K562 (cell line): Measurements from ENCODE around the gene CARM1. TPM values are rescaled to one million over a fixed set of nuclear protein-coding genes. Genes with fewer than 3 reads are reported as not detected.

Experiments used
- ARNT ChIP-seq, 2 experiments: fragments of 450-650 bp; IDR thresholded peaks; 2 replicates each; pipeline ENCODE4 v1.6.1; 2016; ENCODE audit warnings: mild to moderate bottlenecking in 1 of 2
- CBFA2T3 ChIP-seq: fragments of 450-650 bp; IDR thresholded peaks from 2 replicates; pipeline ENCODE4 v1.6.1; 2017
- CEBPG ChIP-seq, 3 experiments: fragments of 200-800 bp in 1 of 3; sonication (Bioruptor generic) in 1 of 3; sonication (generic) in 1 of 3; formaldehyde crosslinking in 1 of 3; IDR thresholded peaks in 2 of 3; conservative IDR thresholded peaks in 1 of 3; 2 replicates each; pipeline versions ENCODE4 v1.6.1 to v1.8.0; 2016 to 2022; ENCODE audit warnings: missing compliant biosample characterization in 2 of 3, missing genetic modification characterization in 2 of 3, mild to moderate bottlenecking in 1 of 3, missing genetic modification reagents in 1 of 3
- CHD2 ChIP-seq: IDR thresholded peaks from 2 replicates; pipeline ENCODE4 v1.6.1; 2011; ENCODE audit warnings: low read depth, low read length
- CREBBP ChIP-seq: IDR thresholded peaks from one replicate; pipeline ENCODE4 v1.6.1; 2012; ENCODE audit warnings: low read depth, mild to moderate bottlenecking, control low read depth, inconsistent platforms, low read length
- HDAC8 ChIP-seq: fragments of 450-650 bp; IDR thresholded peaks from 2 replicates; pipeline ENCODE4 v1.6.1; 2016; ENCODE audit warnings: mild to moderate bottlenecking, missing genetic modification characterization, moderate library complexity, missing compliant biosample characterization
- IFI16 ChIP-seq: fragments of 250-450 bp; sonication (Bioruptor Pico); IDR thresholded peaks from 2 replicates; pipeline ENCODE4 v2.1.2; 2022; ENCODE audit warnings: mild to moderate bottlenecking, inconsistent platforms
- NCOR1 ChIP-seq: fragments of 450-650 bp; IDR thresholded peaks from 2 replicates; pipeline ENCODE4 v1.6.1; 2016; ENCODE audit warnings: mild to moderate bottlenecking, moderate library complexity
- NFE2 ChIP-seq: IDR thresholded peaks from 2 replicates; pipeline ENCODE4 v1.6.1; 2014; ENCODE audit warnings: antibody characterized with exemption, low read depth
- NFE2L1 ChIP-seq: fragments of 450-650 bp; IDR thresholded peaks from 2 replicates; pipeline ENCODE4 v1.6.1; 2016; ENCODE audit warnings: missing genetic modification characterization, low read depth, mild to moderate bottlenecking, missing compliant biosample characterization, moderate library complexity, borderline replicate concordance
- TCF3 ChIP-seq: sonication (generic); formaldehyde crosslinking; IDR thresholded peaks from 2 replicates; pipeline ENCODE4 v1.4.0; 2020; ENCODE audit warnings: mild to moderate bottlenecking, missing genetic modification reagents
- ZBTB40 ChIP-seq, 2 experiments: fragments of 450-650 bp in 1 of 2; sonication (generic) in 1 of 2; formaldehyde crosslinking in 1 of 2; IDR thresholded peaks; 2 replicates each; pipeline versions ENCODE4 v1.7.1 to v1.9.0; 2016 to 2022; ENCODE audit warnings: inconsistent platforms in 1 of 2, mild to moderate bottlenecking in 1 of 2, missing genetic modification reagents in 1 of 2
- ZNF121 ChIP-seq: sonication (generic); formaldehyde crosslinking; conservative IDR thresholded peaks from 2 replicates; pipeline ENCODE4 v1.8.0; 2022; ENCODE audit warnings: missing genetic modification reagents
- ZNF354B ChIP-seq: fragments of 250-450 bp; sonication (Bioruptor Pico); IDR thresholded peaks from 2 replicates; pipeline ENCODE4 v1.4.0; 2020
- ZNF395 ChIP-seq: fragments of 200-800 bp; sonication (Bioruptor generic); IDR thresholded peaks from 2 replicates; pipeline ENCODE4 v1.6.1; 2017; ENCODE audit warnings: missing genetic modification characterization, missing compliant biosample characterization
- polyA plus RNA-seq, 8 experiments: library from polyadenylated mRNA; depleted of rRNA in 4 of 8; stranded (reverse) in 5 of 8; unstranded in 3 of 8; fragments of >200 nt; fragmentation: Nextera tagmentation in 2 of 8; fragmentation: Illumina TruSeq in 1 of 8; extraction: Ambion mirVana in 2 of 8; extraction: Trizol in 1 of 8; gene quantifications; 2 replicates each; pipeline versions ENCODE4 v1.2.1 to v1.2.3, GENCODE V29; 2011 to 2014; ENCODE audit warnings: inconsistent platforms in 1 of 8, missing spikeins in 1 of 8
- total RNA-seq, 7 experiments: library from RNA; depleted of rRNA in 6 of 7; stranded (reverse); fragments of >200 nt in 6 of 7; fragmentation: Illumina TruSeq in 2 of 7; extraction: Trizol in 2 of 7; gene quantifications; 2 replicates each; pipeline versions ENCODE4 v1.2.1 to v1.2.3, GENCODE V29; 2011 to 2021; ENCODE audit warnings: low replicate concordance in 1 of 7
- TF ChIP-seq, protein P1 (sequence below): fragments of 450-650 bp; IDR thresholded peaks from 2 replicates; pipeline ENCODE4 v1.6.1; 2017; ENCODE audit warnings: mild to moderate bottlenecking, moderate library complexity

CARM1 gene
- total and polyA plus RNA-seq, 9 of the 15 experiments (the other 6 are each of a cell fraction or from before 2014, with no cell fraction given): 0.36 to 86.0 (median 29.7) TPM

DNA sequence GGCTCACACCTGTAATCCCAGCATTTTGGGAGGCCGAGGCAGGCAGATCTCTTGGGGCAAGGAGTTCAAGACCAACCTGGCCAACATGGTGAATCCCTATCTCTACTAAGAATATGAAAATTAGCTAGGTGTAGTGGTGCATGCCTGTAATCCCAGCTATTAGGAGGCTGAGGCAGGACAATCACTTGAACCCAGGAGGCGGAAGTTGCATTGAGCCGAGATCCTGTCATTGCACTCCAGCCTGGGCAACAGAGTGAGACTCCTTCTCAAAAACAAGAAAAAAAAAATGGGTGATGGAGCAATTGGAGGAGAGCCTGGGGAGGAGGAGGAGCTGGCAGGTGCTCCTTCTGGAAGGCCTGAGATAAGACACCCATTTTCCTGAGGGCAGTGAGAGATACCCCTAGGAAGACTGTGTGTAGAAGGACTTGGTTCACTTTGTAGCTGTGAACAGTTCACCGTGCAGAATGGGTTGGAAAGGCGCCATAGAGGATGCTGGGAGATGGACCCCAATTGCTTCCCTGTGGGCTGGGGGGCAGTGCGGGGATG lies 8.7 kb upstream of the CARM1 start (continued):
- TF ChIP-seq ZBTB40 (IDR thresholded peaks at IDR 0.05): 0 out of 2 replicates have a peak, but pooled peaks have one; percentile 33
- no peak for TF ChIP-seq ZBTB40 (CRISPR knock-in tag; IDR thresholded peaks at IDR 0.05)
- peak; percentile 55 for TF ChIP-seq TCF3 (CRISPR knock-in tag)
- TF ChIP-seq CREBBP: no peak
- TF ChIP-seq ZNF121 (CRISPR knock-in tag): peak; percentile 72; the same call in 1 of the 2 replicates
- no peak for TF ChIP-seq ZNF395 (CRISPR knock-in tag)
- no peak for TF ChIP-seq NFE2L1 (tag)
- no peak for TF ChIP-seq CEBPG (CRISPR knock-in tag; IDR thresholded peaks at IDR 0.05)
- no peak for TF ChIP-seq CEBPG (tag; conservative IDR thresholded peaks at IDR 0.05 in 1 of 2, IDR thresholded peaks at IDR 0.05 in 1 of 2)
- TF ChIP-seq CHD2: no peak
- peak; percentile 76 for TF ChIP-seq CBFA2T3
- TF ChIP-seq IFI16: no peak
- no peak for TF ChIP-seq ARNT (IDR thresholded peaks at IDR 0.05)
- TF ChIP-seq NFE2: no peak
- TF ChIP-seq, protein P1, sequence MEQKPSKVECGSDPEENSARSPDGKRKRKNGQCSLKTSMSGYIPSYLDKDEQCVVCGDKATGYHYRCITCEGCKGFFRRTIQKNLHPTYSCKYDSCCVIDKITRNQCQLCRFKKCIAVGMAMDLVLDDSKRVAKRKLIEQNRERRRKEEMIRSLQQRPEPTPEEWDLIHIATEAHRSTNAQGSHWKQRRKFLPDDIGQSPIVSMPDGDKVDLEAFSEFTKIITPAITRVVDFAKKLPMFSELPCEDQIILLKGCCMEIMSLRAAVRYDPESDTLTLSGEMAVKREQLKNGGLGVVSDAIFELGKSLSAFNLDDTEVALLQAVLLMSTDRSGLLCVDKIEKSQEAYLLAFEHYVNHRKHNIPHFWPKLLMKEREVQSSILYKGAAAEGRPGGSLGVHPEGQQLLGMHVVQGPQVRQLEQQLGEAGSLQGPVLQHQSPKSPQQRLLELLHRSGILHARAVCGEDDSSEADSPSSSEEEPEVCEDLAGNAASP: no peak
- TF ChIP-seq ZNF354B (CRISPR knock-in tag): no peak
- no peak for TF ChIP-seq HDAC8 (tag)
- TF ChIP-seq NCOR1: no peak; the same call in 1 of the 2 replicates
